VCaP (cell line): ENCODE data around the gene NDUFS7.

Experiments
- H3K27ac ChIP-seq: fragments of 450-650 bp; 2 replicates; pipeline ENCODE4 v1.5.1; 2017
- TF ChIP-seq, protein P1 (sequence below): fragments of 450-650 bp; conservative IDR thresholded peaks from 2 replicates; pipeline ENCODE4 v1.5.1; 2017; ENCODE audit warnings: mild to moderate bottlenecking, moderate library complexity

The NDUFS7 gene

DNA sequence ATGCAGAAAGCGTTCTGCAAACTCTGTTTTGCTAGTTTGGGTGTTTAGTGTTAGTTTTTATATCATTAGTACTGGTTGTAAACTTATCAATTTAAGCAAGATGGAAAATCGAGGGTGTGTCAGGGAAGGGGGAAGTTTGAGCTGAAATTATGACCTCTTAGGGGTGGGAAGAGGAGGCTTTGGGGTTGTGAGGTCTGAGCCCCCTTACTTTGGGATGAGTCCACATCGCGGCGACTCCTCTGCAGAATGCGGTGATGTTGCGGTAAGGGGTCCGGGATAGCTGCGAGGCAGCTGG lies 743 bp upstream of the NDUFS7 start:
- TF ChIP-seq, protein P1, sequence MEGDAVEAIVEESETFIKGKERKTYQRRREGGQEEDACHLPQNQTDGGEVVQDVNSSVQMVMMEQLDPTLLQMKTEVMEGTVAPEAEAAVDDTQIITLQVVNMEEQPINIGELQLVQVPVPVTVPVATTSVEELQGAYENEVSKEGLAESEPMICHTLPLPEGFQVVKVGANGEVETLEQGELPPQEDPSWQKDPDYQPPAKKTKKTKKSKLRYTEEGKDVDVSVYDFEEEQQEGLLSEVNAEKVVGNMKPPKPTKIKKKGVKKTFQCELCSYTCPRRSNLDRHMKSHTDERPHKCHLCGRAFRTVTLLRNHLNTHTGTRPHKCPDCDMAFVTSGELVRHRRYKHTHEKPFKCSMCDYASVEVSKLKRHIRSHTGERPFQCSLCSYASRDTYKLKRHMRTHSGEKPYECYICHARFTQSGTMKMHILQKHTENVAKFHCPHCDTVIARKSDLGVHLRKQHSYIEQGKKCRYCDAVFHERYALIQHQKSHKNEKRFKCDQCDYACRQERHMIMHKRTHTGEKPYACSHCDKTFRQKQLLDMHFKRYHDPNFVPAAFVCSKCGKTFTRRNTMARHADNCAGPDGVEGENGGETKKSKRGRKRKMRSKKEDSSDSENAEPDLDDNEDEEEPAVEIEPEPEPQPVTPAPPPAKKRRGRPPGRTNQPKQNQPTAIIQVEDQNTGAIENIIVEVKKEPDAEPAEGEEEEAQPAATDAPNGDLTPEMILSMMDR, result no peak
- H3K27ac ChIP-seq, result no peak overlapping the region

DNA sequence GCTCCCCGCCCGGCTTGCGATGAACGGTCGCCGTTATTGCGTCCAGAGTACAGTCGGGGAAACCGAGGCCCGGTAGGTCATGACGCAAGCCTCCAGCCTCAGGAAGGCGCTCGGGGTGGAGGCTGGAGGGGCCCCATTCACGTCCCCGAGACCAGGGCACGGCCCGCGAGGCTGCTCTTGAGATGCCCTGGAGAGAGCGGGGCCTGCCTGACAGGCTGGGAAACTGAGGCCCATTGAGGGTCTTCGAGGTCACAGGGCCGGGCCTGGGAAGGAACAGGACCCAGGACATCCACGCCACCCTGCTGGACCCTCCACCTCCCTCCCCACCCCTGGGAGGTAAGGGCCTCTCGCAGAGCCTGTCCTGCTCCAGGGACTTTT lies 367 bp downstream of the NDUFS7 start:
- TF ChIP-seq, protein P1, result no peak
- peak overlapping the region; percentile 91 for H3K27ac ChIP-seq

DNA sequence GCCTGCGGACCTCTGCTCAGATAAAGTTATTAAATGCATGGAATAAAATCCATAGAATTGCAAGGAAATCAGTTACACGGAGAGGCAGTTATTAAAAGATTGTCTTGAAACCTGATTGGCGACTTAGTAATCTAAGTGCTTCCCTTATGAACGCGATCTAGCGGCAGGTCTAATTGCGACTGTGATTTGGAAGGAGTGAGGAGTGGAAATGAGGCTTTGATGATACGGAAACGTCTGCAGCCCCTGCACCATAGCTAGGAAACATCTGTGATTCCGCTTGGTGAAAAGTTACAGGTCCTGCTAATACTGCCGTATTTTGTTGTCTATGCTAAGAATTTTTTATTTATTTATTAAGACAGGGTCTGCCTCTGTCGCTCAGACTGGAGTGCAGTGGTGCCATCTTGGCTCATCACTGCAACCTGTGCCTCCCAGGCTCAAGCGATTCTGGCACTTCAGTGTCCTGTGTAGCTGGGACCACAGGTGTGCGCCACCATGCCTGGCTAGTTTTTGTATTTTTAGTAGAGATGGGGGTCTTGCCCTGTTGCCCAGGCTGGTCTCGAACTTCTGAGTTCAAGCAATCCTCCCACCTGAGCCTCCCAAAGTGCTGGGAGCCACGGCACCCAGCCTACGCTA lies 887 bp downstream of the NDUFS7 start:
- peak overlapping the region; percentile 91 for H3K27ac ChIP-seq
- TF ChIP-seq, protein P1, result no peak

DNA sequence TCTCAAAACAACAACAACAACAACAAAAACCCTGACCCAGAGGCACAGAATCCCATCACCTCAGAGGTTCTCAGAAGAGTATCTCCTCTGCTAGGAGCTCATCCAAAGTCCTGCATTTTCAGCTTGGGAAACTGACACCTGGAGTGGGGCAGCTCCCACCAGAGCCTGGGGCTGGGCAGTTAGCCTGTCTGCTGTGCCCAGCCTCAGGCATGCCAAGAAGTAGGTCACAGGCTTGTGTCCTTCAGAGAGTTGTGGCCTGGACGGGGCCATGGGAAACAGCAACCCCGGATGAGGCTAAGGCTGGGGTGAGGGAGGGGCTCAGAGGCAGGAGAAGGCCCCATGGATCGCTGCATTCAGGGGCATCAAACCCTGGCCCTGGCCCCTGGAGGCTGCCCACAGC lies 2.1 kb downstream of the NDUFS7 start:
- no peak overlapping the region for H3K27ac ChIP-seq

DNA sequence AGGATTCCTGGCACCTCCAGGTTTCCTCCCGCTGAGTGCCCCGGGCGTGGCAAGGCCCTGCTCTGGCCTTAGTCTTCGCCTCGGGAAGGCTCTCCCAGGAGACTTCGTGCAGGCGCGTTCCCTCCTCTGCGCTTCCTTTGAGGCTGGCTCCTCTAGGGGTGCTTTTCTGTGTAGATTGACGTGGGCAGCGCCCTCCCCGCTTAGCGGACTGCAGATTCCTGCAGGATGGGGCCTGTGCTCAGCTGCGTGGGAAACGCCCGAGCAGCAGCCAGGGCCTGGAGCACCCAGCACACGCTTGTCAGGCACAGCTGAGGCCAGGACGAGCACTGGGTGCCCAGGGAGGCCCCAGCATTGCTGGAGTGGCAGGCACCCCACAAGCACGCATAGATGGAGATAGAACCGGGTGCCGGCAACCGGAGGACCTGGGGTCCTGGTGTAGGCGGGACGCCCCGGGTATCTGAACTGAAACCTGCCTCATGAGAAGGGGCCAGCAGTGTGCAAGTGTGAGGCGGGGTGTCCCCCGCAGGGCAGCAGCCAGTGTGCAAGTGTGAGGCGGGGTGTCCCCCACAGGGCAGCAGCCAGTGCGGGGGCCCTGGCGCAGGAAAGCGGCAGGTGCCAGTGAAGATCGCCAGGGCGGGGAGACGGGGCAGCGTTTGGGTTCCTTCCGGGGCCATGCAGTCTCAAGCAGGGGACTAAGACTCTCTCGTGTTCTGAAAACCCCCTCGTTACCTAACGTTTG lies 3.4 kb downstream of the NDUFS7 start:
- no peak overlapping the region for H3K27ac ChIP-seq

More for the DNA sequence above, 2.1 kb downstream of the NDUFS7 start:
- TF ChIP-seq, protein P1, result no peak

DNA sequence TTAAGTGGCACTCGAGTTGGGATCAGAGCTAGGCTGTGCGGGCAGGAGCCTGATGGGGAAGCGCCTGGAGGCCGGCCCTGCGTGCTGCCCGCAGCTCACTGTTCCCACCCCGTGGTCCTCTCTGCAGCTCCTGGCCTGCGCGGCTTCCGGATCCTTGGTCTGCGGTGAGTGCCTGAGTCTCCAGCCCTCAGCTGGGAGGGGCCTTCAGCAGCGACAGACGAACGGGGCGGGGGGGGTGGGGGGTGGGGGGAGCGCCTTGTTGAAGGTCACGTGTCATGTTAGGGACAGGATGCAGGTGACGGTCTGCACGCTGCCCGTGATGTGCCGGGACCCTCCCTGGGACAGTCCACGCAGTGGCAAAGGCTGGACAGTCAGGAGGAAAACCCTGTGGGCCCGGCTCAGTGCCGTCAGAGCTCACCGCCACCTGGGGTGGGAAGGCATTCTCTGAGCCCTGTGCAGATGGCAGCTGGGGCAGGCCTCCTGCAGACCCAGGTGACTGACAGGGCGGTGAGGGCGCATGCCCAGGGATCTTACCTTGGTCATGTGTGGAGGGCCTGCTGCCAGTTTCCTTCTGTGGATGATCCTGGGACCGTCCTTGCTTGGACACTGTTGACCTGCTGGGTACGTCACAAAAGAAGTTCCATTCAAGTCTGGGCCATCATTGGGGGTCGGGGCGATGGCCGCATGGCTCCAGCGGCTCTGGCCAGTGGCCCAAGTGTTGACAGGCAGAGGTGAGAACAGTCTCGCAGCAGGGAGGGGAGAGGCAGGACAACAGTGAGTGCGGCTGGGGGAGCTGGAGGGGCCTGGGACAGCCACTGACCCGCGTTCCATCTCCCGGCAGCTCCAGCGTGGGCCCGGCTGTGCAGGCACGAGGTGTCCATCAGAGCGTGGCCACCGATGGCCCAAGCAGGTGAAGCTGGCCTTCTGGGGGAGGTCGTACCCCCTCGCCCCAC lies 4.3 kb downstream of the NDUFS7 start:
- TF ChIP-seq, protein P1, result no peak
- no peak overlapping the region for H3K27ac ChIP-seq

More for the DNA sequence above, 3.4 kb downstream of the NDUFS7 start:
- TF ChIP-seq, protein P1, result no peak

DNA sequence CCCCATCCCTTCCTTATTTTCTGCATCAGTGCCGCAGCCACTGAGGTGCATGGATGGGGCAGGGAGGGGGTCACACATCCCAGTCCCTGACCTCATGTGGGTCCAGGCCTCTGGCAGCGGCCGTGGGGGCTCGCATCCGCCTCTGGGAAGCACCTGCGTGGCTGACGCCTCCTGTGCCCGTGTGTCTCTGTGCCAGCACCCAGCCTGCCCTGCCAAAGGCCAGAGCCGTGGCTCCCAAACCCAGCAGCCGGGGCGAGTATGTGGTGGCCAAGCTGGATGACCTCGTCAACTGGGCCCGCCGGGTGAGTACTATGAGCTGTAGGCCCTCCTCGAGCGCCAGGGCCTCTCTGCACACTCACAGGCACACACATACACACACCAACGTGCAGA lies 4.9 kb downstream of the NDUFS7 start:
- TF ChIP-seq, protein P1, result no peak
- no peak overlapping the region for H3K27ac ChIP-seq
